CD14-positive monocyte (primary cell): ENCODE data around the gene PRELID3B. TPM values are rescaled to one million over a fixed set of nuclear protein-coding genes. Genes with fewer than 3 reads are reported as not detected.

Experiments used
- DNase-seq, 3 donors: peaks; one replicate each; pipeline ENCODE4 v3.0.0-alpha.2; 2011 to 2022
- H2AFZ ChIP-seq: 2 replicates; pipeline ENCODE4 v1.6.0; 2012; ENCODE audit warnings: mild to moderate bottlenecking, low read depth, low read length, inconsistent platforms; ENCODE audit not compliant: insufficient read depth, poor library complexity, severe bottlenecking
- H3K27ac ChIP-seq, 2 donors: 1 replicate in 1 of 2; 2 replicates in 1 of 2; pipeline ENCODE4 v1.5.1; 2012 to 2013; ENCODE audit warnings: low read length in 2 of 2, control low read depth in 1 of 2, inconsistent platforms in 1 of 2, low read depth in 1 of 2, mild to moderate bottlenecking in 1 of 2
- H3K27me3 ChIP-seq, 2 donors: one replicate each; pipeline versions ENCODE4 v1.6.0 to v1.6.1; 2011 to 2013; ENCODE audit warnings: low read length in 2 of 2; ENCODE audit not compliant: control insufficient read depth in 2 of 2, insufficient read depth in 2 of 2
- H3K36me3 ChIP-seq, 2 donors: replicated peaks in 1 of 2; 1 replicate in 1 of 2; 2 replicates in 1 of 2; pipeline versions ENCODE4 v1.5.1 to v1.6.1; 2012 to 2013; ENCODE audit warnings: low read length in 2 of 2, control low read depth in 1 of 2, inconsistent platforms in 1 of 2, mild to moderate bottlenecking in 1 of 2; ENCODE audit not compliant: insufficient read depth in 2 of 2, control insufficient read depth in 1 of 2
- H3K4me1 ChIP-seq, 2 donors: 1 replicate in 1 of 2; 2 replicates in 1 of 2; pipeline versions ENCODE4 v1.5.1 to v1.6.1; 2012 to 2013; ENCODE audit warnings: low read length in 2 of 2, control low read depth in 1 of 2, inconsistent platforms in 1 of 2, mild to moderate bottlenecking in 1 of 2, moderate library complexity in 1 of 2; ENCODE audit not compliant: insufficient read depth in 2 of 2, control insufficient read depth in 1 of 2
- H3K4me2 ChIP-seq: replicated peaks from 2 replicates; pipeline ENCODE3; 2012; ENCODE audit warnings: low read length, moderate library complexity, mild to moderate bottlenecking; ENCODE audit not compliant: poor library complexity, severe bottlenecking; ENCODE audit errors: extremely low read depth
- H3K4me3 ChIP-seq, 3 experiments: fragments of 200-600 bp in 1 of 3; sonication (generic) in 1 of 3; replicated peaks in 1 of 3; 1 replicate in 2 of 3; 2 replicates in 1 of 3; pipeline ENCODE4 v1.5.1; 2011 to 2013; ENCODE audit warnings: low read length in 3 of 3, mild to moderate bottlenecking in 3 of 3, control low read depth in 2 of 3, low read depth in 2 of 3, inconsistent platforms in 1 of 3, moderate library complexity in 1 of 3
- H3K79me2 ChIP-seq: 2 replicates; pipeline ENCODE4 v1.6.0; 2012; ENCODE audit warnings: mild to moderate bottlenecking, control low read depth, inconsistent platforms, low read length, moderate library complexity; ENCODE audit not compliant: insufficient read depth
- H3K9ac ChIP-seq: 2 replicates; pipeline ENCODE4 v1.6.0; 2017; ENCODE audit warnings: low read length, mild to moderate bottlenecking; ENCODE audit not compliant: insufficient read depth, poor library complexity, severe bottlenecking
- H3K9me3 ChIP-seq, 2 donors: replicated peaks in 1 of 2; 1 replicate in 1 of 2; 2 replicates in 1 of 2; pipeline versions ENCODE4 v1.5.1 to v1.6.1; 2012 to 2013; ENCODE audit warnings: low read length in 2 of 2, control low read depth in 1 of 2; ENCODE audit not compliant: control insufficient read depth in 1 of 2, insufficient read depth in 1 of 2
- H4K20me1 ChIP-seq: 2 replicates; pipeline ENCODE4 v1.6.0; 2012; ENCODE audit warnings: mild to moderate bottlenecking, low read length, control low read depth, moderate library complexity; ENCODE audit not compliant: insufficient read depth
- H3K27ac Mint-ChIP-seq, 7 donors: one replicate each; pipeline ENCODE4 v1.8.0; 2020; ENCODE audit warnings: mild to moderate bottlenecking in 7 of 7, mixed read lengths in 7 of 7, moderate library complexity in 6 of 7, inconsistent platforms in 2 of 7
- H3K27me3 Mint-ChIP-seq, 3 donors: one replicate each; pipeline ENCODE4 v1.8.0; 2021 to 2022; ENCODE audit warnings: low read depth in 3 of 3, mild to moderate bottlenecking in 3 of 3, mixed read lengths in 3 of 3, moderate library complexity in 3 of 3, inconsistent platforms in 1 of 3
- H3K36me3 Mint-ChIP-seq, 2 donors: one replicate each; pipeline ENCODE4 v1.8.0; 2020; ENCODE audit warnings: mixed read lengths in 2 of 2, inconsistent platforms in 1 of 2, mild to moderate bottlenecking in 1 of 2
- H3K4me1 Mint-ChIP-seq: one replicate; pipeline ENCODE4 v1.8.0; 2020; ENCODE audit warnings: mild to moderate bottlenecking, mixed read lengths
- H3K4me3 Mint-ChIP-seq, 2 donors: one replicate each; pipeline ENCODE4 v1.8.0; 2020; ENCODE audit warnings: mild to moderate bottlenecking in 2 of 2, mixed read lengths in 2 of 2, moderate library complexity in 1 of 2
- H3K9me3 Mint-ChIP-seq, 7 donors: one replicate each; pipeline ENCODE4 v1.8.0; 2020 to 2022; ENCODE audit warnings: mixed read lengths in 7 of 7, mild to moderate bottlenecking in 6 of 7, moderate library complexity in 6 of 7, inconsistent platforms in 2 of 7
- WGBS: methylation state at CpG from one replicate; pipeline ENCODE4 v1.1.5; 2013; ENCODE audit warnings: missing lambda C conversion rate; ENCODE audit not compliant: insufficient coverage; 5-methylcytosine and 5-hydroxymethylcytosine counted together
- intact Hi-C, 2 donors: fragments of 100-400 bp; cut with micrococcal nuclease; formaldehyde crosslinking; loops; one replicate each; pipeline versions ENCODE4 v1.15.0 to v1.15.1; 2023
- polyA plus RNA-seq, 3 donors: library from polyadenylated mRNA; depleted of rRNA in 1 of 3; unstranded in 2 of 3; stranded (reverse) in 1 of 3; fragments of 300-500 nt in 2 of 3; fragments of >200 nt in 1 of 3; fragmentation: Illumina TruSeq in 2 of 3; gene quantifications; 1 replicate in 2 of 3; 2 replicates in 1 of 3; pipeline ENCODE4 v1.2.3, GENCODE V29; 2012 to 2021
- TF ChIP-seq, protein P1 (sequence below): fragments of 200-600 bp; IDR thresholded peaks from one replicate; pipeline ENCODE4 v1.8.0; 2022; ENCODE audit warnings: antibody characterized with exemption, mild to moderate bottlenecking

The PRELID3B gene
- polyA plus RNA-seq, 3 donors = 16.9 to 21.0 (median 20.1) TPM

DNA sequence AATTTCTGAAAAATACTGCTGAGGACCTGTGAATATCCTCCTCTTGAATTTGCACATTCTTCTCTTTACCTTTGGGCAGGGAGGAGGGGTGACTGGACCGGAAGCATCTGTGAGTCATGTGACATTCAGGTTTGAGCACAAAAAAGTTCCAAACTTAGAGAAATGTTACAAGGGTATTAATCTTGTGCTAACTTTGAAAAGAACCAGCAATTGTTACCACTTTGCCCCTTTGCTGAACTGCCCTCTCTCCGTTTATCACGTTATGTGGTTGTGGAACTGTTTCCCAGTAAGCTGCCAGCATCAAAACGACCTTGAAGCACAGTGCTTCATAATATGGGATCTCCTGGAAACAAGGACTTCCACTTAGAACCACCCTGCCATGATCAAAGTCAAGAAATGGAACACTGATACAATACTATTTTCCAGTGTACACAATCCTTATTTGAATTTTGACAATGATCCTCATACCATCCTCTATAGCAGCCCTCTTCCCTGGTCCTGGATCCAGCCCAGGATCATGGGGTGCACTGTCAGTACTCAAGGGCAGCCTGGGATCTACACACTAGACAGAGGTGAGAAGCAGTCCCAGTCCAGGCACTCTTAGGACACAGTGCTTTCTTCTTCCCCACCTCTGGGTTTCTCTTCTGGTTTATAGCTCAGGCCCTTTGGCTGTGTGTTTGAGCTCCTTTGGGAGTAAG is 25.6 kb downstream of the PRELID3B start:
- no peak overlapping the region for H3K4me3 Mint-ChIP-seq
- 11% methylated on average over 3 of the region's 4 CpGs for WGBS
- H2AFZ ChIP-seq = no peak overlapping the region

DNA sequence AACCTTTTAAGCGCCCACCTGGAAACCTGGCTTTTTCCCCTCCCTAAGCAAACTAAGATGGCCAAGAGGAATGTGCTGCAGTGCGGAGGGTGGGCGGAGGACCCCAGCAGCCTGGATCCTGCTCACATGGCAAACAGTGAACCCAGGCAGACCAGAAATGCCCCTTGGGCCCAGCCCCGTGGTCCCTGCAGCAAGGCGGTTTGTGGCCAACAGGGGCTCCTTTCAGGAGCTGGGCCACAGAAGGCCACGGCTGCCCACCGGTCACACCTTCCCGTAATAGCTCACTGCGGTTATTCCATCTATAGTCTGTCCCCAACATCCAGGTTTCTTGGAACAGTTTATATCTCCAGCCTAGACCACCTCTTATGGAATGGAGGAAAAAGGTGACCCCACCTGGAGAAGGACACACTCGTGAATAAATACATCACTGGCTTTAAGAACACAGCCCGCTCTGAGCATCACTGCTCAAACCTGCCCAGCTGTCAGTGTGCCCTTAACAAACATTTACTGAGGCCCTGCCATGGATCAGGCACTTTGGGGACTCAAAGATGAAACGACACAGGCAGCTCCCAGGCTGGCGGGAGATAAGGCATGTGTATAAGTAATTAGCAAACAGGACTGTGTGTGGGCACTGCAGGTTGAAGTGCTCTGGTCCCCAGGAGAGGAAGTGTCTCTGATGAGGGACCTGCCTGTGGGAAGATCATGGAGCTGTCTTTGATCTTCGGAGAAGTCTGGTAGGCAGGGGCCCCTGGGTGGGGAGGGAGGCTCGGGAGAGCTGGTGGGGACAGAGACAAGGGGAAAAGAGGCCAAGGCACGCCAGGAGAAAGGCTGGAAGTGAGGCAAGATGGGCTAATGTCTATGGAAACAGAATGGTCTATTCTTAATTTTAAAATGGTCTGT is 26.5 kb downstream of the PRELID3B start:
- Histone ChIP-seq H3K4me3 (no peak overlapping the region), H3K27ac (no peak overlapping the region), H3K4me2 (no peak overlapping the region), H3K27me3 (no peaks in the 10 kb centered on the region), H3K36me3 (peaks cover 0 to 9% of the 10 kb centered on the region in 2 donors), H3K4me1 (peaks cover 11 to 15% of the 10 kb centered on the region in 2 donors), H3K9ac (no peak overlapping the region), H3K9me3 (no peaks in the 10 kb centered on the region), H2AFZ (no peak overlapping the region), H4K20me1 (peaks cover 14% of the 10 kb centered on the region), H3K79me2 (no peaks in the 10 kb centered on the region)
- TF ChIP-seq, protein P1, sequence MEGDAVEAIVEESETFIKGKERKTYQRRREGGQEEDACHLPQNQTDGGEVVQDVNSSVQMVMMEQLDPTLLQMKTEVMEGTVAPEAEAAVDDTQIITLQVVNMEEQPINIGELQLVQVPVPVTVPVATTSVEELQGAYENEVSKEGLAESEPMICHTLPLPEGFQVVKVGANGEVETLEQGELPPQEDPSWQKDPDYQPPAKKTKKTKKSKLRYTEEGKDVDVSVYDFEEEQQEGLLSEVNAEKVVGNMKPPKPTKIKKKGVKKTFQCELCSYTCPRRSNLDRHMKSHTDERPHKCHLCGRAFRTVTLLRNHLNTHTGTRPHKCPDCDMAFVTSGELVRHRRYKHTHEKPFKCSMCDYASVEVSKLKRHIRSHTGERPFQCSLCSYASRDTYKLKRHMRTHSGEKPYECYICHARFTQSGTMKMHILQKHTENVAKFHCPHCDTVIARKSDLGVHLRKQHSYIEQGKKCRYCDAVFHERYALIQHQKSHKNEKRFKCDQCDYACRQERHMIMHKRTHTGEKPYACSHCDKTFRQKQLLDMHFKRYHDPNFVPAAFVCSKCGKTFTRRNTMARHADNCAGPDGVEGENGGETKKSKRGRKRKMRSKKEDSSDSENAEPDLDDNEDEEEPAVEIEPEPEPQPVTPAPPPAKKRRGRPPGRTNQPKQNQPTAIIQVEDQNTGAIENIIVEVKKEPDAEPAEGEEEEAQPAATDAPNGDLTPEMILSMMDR = no peak
- Mint-ChIP-seq H3K27ac (peak overlapping the region in 2 of 7 donors; percentile 10 to 57), H3K27me3 (peaks cover 8 to 20% (median 11%) of the 10 kb centered on the region in 3 donors), H3K4me1 (peaks cover 34% of the 10 kb centered on the region), H3K4me3 (peak overlapping the region in 1 of 2 donors; percentile 11), H3K9me3 (no peaks in the 10 kb centered on the region), H3K36me3 (peaks cover 32 to 46% of the 10 kb centered on the region in 2 donors)
- intact Hi-C loops = no loop called here
- WGBS = 65% methylated on average over 13 of the region's 16 CpGs
- DNase-seq = no peak

More for the DNA sequence above, 25.6 kb downstream of the PRELID3B start:
- H3K9me3 Mint-ChIP-seq = no peaks in the 10 kb centered on the region
- Histone ChIP-seq H3K9me3 (no peaks in the 10 kb centered on the region), H3K27ac (no peak overlapping the region), H3K4me2 (no peak overlapping the region), H3K79me2 (no peaks in the 10 kb centered on the region), H3K27me3 (no peaks in the 10 kb centered on the region), H3K4me1 (peaks cover 4 to 10% of the 10 kb centered on the region in 2 donors), H3K36me3 (peaks cover 0 to 12% of the 10 kb centered on the region in 2 donors), H4K20me1 (peaks cover 20% of the 10 kb centered on the region), H3K4me3 (no peak overlapping the region), H3K9ac (no peak overlapping the region)
- H3K27me3 Mint-ChIP-seq = peaks cover 6 to 17% (median 11%) of the 10 kb centered on the region in 3 donors
- DNase-seq = peak in 1 of 3 donors; percentile 46
- H3K4me1 Mint-ChIP-seq = peaks cover 26% of the 10 kb centered on the region
- peak overlapping the region in 4 of 7 donors; percentile 23 to 75 (median 55) for H3K27ac Mint-ChIP-seq
- peaks cover 34 to 53% of the 10 kb centered on the region in 2 donors for H3K36me3 Mint-ChIP-seq
- TF ChIP-seq, protein P1 = no peak
- intact Hi-C loops = no loop called here
